ENCODE data around the gene SAPCD2. TPM values are rescaled to one million over a fixed set of nuclear protein-coding genes. Genes with fewer than 3 reads are reported as not detected.

Gene SAPCD2
- total and polyA plus RNA-seq, 2 experiments from 2014 or later = 13.4 to 60.3 TPM

DNA sequence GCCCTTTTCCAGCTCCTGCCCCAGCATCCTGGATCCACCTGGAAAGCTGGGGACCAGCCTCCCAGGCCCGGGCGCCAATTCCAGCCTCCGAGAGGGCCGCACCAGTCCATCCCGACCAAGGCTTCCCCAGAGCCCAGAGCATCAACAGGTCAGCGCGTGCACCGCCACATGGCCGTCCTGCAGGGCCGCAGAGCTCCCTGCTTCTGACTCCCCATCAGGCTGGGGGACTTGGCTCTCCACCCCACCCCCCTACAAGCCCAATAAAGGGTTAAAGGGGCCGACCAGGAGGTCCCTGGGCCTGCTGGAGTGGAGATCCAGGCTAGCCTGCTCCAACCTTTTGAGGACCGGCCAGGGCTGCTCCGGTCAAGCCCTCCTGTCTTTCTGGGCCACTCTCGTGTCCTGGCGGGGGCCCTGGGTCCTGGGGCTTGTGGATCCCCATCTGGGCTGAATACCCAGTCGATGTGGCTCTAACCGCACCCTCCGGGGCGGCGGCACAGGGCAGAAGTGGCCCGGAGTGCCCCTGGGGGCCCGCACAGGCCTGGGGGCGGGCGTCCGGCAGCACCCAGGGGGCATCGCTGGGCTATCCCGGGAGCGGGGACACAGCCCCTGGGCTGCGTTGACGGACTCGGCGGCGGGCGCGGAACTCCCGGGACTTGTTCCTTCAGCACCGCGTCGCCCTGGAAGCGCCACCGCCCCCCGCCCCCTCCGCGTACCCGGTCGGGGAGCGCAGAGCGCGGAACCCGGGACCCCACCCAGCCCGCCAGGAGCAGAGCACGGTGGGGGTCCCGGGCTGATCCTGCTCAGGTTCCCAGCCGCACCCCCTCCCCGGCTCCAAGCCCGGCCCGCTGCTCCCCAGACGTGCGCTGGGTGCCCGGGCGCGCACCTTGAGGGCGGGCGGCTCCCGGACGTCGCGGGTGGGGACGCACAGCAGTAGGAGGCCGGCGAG lies 17.1 kb downstream of the SAPCD2 start (continued):
- TF ChIP-seq EZH2phosphoT487 (IDR thresholded peaks at IDR 0.05; ENCODE audit: unreplicated experiment) (no peak), STAT1 (IDR thresholded peaks at IDR 0.05; ENCODE audit: unreplicated experiment) (no peak), EZH2 (IDR thresholded peaks at IDR 0.05; ENCODE audit: low read depth, unreplicated experiment) (peak; percentile 22), ZNF114 (CRISPR knock-in tag; IDR thresholded peaks at IDR 0.05) (no peak)

DNA sequence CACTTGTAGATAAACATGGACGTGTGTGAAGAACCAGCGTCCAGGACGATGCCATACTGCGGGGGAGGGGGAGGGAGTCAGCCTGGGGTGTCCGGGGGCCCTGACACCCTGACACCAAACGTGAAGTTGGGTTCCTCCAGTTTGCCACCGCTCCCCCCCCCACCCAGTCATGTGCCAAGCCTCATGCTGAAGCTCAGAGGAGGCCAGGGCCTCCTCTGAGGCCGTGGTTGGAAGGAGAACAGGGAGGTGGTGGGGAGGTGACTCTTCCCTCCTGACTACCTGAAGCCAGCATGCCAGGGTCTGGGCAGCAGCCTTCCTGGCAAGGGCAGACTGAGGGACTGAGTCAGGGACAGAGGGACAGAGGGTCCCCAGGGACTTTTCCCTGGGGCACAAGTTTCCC lies 18.1 kb downstream of the SAPCD2 start:
- 0 out of 2 replicates have a peak, but pooled peaks cover 2% of the 10 kb centered on the region for H3F3A ChIP-seq (replicated peaks; ENCODE audit: low read depth)
- TF ChIP-seq, protein P1, sequence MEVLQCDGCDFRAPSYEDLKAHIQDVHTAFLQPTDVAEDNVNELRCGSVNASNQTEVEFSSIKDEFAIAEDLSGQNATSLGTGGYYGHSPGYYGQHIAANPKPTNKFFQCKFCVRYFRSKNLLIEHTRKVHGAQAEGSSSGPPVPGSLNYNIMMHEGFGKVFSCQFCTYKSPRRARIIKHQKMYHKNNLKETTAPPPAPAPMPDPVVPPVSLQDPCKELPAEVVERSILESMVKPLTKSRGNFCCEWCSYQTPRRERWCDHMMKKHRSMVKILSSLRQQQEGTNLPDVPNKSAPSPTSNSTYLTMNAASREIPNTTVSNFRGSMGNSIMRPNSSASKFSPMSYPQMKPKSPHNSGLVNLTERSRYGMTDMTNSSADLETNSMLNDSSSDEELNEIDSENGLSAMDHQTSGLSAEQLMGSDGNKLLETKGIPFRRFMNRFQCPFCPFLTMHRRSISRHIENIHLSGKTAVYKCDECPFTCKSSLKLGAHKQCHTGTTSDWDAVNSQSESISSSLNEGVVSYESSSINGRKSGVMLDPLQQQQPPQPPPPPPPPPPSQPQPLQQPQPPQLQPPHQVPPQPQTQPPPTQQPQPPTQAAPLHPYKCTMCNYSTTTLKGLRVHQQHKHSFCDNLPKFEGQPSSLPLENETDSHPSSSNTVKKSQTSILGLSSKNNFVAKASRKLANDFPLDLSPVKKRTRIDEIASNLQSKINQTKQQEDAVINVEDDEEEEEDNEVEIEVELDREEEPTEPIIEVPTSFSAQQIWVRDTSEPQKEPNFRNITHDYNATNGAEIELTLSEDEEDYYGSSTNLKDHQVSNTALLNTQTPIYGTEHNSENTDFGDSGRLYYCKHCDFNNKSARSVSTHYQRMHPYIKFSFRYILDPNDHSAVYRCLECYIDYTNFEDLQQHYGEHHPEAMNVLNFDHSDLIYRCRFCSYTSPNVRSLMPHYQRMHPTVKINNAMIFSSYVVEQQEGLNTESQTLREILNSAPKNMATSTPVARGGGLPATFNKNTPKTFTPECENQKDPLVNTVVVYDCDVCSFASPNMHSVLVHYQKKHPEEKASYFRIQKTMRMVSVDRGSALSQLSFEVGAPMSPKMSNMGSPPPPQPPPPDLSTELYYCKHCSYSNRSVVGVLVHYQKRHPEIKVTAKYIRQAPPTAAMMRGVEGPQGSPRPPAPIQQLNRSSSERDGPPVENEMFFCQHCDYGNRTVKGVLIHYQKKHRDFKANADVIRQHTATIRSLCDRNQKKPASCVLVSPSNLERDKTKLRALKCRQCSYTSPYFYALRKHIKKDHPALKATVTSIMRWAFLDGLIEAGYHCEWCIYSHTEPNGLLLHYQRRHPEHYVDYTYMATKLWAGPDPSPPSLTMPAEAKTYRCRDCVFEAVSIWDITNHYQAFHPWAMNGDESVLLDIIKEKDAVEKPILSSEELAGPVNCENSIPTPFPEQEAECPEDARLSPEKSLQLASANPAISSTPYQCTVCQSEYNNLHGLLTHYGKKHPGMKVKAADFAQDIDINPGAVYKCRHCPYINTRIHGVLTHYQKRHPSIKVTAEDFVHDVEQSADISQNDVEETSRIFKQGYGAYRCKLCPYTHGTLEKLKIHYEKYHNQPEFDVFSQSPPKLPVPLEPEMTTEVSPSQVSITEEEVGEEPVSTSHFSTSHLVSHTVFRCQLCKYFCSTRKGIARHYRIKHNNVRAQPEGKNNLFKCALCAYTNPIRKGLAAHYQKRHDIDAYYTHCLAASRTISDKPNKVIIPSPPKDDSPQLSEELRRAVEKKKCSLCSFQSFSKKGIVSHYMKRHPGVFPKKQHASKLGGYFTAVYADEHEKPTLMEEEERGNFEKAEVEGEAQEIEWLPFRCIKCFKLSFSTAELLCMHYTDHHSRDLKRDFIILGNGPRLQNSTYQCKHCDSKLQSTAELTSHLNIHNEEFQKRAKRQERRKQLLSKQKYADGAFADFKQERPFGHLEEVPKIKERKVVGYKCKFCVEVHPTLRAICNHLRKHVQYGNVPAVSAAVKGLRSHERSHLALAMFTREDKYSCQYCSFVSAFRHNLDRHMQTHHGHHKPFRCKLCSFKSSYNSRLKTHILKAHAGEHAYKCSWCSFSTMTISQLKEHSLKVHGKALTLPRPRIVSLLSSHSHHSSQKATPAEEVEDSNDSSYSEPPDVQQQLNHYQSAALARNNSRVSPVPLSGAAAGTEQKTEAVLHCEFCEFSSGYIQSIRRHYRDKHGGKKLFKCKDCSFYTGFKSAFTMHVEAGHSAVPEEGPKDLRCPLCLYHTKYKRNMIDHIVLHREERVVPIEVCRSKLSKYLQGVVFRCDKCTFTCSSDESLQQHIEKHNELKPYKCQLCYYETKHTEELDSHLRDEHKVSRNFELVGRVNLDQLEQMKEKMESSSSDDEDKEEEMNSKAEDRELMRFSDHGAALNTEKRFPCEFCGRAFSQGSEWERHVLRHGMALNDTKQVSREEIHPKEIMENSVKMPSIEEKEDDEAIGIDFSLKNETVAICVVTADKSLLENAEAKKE (CRISPR knock-in tag; IDR thresholded peaks at IDR 0.05) = no peak
- TF ChIP-seq ZNF331 (CRISPR knock-in tag; IDR thresholded peaks at IDR 0.05; ENCODE audit: low read depth) (no peak), EZH2 (IDR thresholded peaks at IDR 0.05; ENCODE audit: low read depth, unreplicated experiment) (no peak), ZNF114 (CRISPR knock-in tag; IDR thresholded peaks at IDR 0.05) (no peak), STAT1 (IDR thresholded peaks at IDR 0.05; ENCODE audit: unreplicated experiment) (no peak), POLR2AphosphoS5 (IDR thresholded peaks at IDR 0.05; ENCODE audit: low read depth) (no peak)
- TF ChIP-seq, protein P2, sequence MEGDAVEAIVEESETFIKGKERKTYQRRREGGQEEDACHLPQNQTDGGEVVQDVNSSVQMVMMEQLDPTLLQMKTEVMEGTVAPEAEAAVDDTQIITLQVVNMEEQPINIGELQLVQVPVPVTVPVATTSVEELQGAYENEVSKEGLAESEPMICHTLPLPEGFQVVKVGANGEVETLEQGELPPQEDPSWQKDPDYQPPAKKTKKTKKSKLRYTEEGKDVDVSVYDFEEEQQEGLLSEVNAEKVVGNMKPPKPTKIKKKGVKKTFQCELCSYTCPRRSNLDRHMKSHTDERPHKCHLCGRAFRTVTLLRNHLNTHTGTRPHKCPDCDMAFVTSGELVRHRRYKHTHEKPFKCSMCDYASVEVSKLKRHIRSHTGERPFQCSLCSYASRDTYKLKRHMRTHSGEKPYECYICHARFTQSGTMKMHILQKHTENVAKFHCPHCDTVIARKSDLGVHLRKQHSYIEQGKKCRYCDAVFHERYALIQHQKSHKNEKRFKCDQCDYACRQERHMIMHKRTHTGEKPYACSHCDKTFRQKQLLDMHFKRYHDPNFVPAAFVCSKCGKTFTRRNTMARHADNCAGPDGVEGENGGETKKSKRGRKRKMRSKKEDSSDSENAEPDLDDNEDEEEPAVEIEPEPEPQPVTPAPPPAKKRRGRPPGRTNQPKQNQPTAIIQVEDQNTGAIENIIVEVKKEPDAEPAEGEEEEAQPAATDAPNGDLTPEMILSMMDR (conservative IDR thresholded peaks at IDR 0.05; ENCODE audit: low read depth in 2 of 2) = no peak
- H3K36me3 ChIP-seq (ENCODE audit: insufficient read depth) = no peaks in the 10 kb centered on the region
- peaks cover 53% of the 10 kb centered on the region for H3K27me3 ChIP-seq (ENCODE audit: insufficient read depth)
- H3K4me3 Mint-ChIP-seq = no peak overlapping the region
- no peak overlapping the region for H3K4me2 ChIP-seq
- H3K79me2 ChIP-seq (replicated peaks; ENCODE audit: insufficient read depth) = no peaks in the 10 kb centered on the region
- no peaks in the 10 kb centered on the region for H3K4me1 ChIP-seq (ENCODE audit: insufficient read depth)
- H3K27me3 Mint-ChIP-seq (ENCODE audit: insufficient read depth, low read depth, poor library complexity) = peaks cover 53% of the 10 kb centered on the region
- DNase-seq (ENCODE audit: low spot score) = no peak
- no peaks in the 10 kb centered on the region for H3K9me3 Mint-ChIP-seq
- no peaks in the 10 kb centered on the region for H3K9me2 ChIP-seq (ENCODE audit: insufficient read depth)
- H4K20me1 ChIP-seq (replicated peaks; ENCODE audit: insufficient read depth) = no peaks in the 10 kb centered on the region; the same call in 1 of the 2 replicates
- no peak overlapping the region for H3K4me3 ChIP-seq
- no peaks in the 10 kb centered on the region for H3K36me3 Mint-ChIP-seq (ENCODE audit: low read depth)
- no peak overlapping the region for H2AFZ ChIP-seq
- H3K4me1 Mint-ChIP-seq = peaks cover 4% of the 10 kb centered on the region; the same call in 1 of the 3 replicates
- no peak for ATAC-seq
- H3K27ac Mint-ChIP-seq = no peak overlapping the region
- no peak overlapping the region for H3K27ac ChIP-seq (ENCODE audit: low read depth)
